Right renal cortex interstitium (tissue), 3 donors: ENCODE measurements around the gene KDM4F. TPM values are rescaled to one million over a fixed set of nuclear protein-coding genes. Genes with fewer than 3 reads are reported as not detected.

ENCODE experiments used
- DNase-seq, 3 donors: peaks; one replicate each; pipeline ENCODE4 v3.0.0-alpha.2; 2013; ENCODE audit warnings: low read depth in 3 of 3, low spot score in 2 of 3
- polyA plus RNA-seq, 3 donors: library from polyadenylated mRNA; unstranded; fragments of 120-200 nt; gene quantifications; one replicate each; pipeline ENCODE4 v1.2.1, GENCODE V29; 2013; ENCODE audit not compliant: insufficient read length in 3 of 3

The KDM4F gene
- polyA plus RNA-seq, 3 donors, result not detected

DNA sequence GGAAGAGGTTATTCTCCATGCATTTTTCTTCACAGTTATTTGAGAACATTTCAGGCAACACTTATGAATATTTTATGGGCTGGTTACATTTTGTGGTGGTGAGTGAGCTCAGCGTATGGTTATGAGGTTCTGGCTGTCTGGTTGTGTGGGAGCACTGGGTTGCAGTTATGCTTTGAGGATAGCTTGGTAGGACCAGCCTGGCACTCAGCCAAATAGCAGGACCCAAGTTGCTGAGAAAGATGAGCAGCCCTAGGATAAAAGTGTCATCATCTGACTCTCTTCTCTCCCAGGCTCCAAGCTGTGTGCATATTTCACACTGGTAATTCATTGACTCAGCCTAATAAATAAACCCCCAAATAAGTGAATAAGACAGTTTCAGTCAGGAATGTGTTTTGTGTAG lies 9.4 kb downstream of the KDM4F start:
- no peak for DNase-seq

- DNase-seq, result no peak
Measured at GRCh38 chr11:95059046-95059445, 9.8 kb downstream of the KDM4F start.

GRCh38 chr11:95065336-95065735 lies 16.1 kb downstream of the KDM4F start:
- DNase-seq, result no peak

DNA sequence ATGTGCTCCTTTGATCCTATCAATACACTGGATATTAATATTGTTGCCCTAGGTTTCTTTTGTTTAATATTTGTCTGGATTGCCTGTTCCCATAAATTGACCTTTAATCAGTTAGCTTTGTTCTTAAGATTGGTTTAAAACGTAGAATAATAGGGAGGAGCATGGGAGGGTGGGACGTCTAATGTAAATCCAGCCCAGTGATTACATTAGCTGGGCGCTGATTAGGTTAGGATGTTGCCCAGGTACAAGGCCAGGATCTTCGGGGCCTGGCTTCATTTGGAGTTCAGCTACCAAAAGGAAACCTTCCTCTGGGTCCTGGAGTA lies 17.5 kb downstream of the KDM4F start, which contains the start of gene SRSF8:
Gene SRSF8 (plus strand): TSS at position 204 of the 323 bp plus-strand sequence. CDS start 308 bp downstream, outside the sequence.
- no peak for DNase-seq

DNA sequence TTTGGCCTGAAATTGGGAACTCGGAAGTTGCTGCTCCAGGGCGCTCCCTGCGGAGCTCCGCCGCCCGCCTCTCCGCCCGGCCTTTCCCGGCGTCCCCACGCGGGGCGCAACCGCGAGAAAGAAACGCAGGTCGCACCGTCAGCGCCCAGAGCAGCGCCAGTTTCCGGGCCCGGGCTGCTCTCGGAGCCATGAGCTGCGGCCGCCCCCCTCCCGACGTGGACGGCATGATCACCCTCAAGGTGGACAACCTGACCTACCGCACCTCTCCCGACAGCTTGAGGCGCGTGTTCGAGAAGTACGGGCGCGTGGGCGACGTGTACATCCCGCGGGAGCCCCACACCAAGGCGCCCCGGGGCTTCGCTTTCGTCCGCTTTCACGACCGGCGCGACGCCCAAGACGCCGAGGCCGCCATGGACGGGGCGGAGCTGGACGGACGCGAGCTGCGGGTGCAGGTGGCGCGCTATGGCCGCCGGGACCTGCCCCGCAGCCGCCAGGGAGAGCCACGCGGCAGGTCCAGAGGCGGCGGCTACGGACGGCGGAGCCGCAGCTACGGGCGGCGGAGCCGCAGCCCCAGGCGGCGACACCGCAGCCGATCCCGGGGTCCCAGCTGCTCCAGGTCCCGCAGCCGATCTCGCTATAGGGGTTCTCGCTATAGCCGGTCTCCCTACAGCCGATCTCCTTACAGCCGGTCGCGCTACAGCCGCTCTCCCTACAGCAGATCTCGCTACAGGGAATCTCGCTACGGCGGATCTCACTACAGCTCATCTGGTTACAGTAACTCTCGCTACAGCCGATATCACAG lies 18.0 kb downstream of the KDM4F start:
- peak; percentile 64 to 66 (median 65) for DNase-seq

- DNase-seq, result no peak
Measured at GRCh38 chr11:95067841-95068219, 18.6 kb downstream of the KDM4F start.

GRCh38 chr11:95068549-95068948 lies 19.3 kb downstream of the KDM4F start:
- peak; percentile 78 to 86 (median 81) for DNase-seq

- DNase-seq, result no peak
Measured at GRCh38 chr11:95070471-95070870, 21.2 kb downstream of the KDM4F start.

GRCh38 chr11:95072948-95073347 lies 23.7 kb downstream of the KDM4F start:
- DNase-seq, result no peak

DNA sequence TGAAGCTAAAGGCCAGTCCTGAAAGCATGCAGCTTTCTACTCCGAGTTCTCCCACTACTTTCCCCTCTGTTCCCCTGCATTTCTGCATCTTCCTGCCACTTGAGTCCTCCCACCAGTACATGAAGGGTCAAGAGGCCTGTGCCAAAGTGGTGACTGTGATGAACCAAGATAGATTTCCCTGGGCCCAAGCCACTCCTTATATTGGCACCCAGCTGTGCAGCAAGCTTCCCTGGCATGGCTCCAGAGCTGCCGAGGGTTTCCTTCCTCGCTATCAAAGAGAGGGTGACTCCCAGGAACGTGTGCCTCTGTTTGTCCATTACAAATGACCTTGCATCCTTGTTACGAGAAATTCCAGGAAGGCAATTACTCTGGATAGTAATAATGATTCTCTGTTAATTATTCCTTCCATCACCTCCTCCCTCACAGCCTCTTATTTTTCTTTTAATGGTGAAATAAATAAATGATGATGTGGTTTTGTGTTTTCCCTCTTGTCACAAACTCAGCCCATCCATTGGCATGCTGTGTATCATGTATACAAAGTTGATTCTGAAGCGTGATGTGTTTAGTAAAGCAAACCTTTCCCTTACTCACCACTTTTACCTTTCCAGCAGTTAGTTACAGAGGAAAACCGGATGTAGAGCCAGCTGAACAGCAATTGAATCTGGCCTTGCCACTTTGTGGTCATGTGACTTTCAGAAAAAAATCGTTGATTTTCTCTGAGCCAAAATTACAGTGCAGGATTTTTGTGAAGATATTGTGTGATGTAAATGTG lies 25.8 kb downstream of the KDM4F start:
- DNase-seq, result no peak

GRCh38 chr11:95076416-95076815 lies 27.2 kb downstream of the KDM4F start:
- no peak for DNase-seq

DNA sequence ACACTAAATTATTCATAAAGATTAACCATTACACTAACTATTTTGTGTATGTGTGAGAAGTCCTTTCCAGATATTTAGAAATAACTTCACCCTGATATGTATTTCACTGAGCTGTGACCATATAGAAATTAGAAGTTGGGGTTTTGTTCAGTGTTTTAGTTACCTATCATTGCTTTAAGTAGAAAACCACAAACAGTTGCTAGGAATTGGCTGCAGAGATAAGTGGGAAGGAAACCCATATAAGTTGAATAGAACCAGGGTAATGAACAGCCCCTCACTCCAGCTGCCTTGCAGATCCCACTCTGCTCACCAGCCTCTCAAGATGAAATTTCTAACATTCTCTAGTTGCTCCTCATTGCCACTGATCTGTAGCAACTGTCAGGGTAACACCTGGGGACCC lies 27.8 kb downstream of the KDM4F start:
- DNase-seq, result no peak

DNA sequence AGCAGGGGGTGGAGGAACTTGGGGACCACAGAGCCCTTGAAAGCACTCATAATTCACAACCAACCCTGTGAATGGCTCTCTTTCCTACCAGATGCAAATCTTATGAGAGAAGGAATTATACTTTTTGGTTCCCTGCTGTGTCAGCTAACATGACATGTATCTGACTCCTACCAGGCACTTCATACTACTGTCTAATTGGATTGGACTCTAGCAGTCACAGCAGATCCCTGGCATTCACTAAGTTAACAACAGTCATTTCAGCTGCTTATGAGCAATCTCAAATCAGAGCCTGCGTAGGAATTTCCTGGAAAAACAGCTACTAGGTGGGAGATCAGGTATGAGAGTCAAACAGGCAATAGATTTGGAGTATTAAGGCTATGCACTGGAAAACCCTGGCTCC lies 29.3 kb downstream of the KDM4F start:
- DNase-seq, result no peak

DNA sequence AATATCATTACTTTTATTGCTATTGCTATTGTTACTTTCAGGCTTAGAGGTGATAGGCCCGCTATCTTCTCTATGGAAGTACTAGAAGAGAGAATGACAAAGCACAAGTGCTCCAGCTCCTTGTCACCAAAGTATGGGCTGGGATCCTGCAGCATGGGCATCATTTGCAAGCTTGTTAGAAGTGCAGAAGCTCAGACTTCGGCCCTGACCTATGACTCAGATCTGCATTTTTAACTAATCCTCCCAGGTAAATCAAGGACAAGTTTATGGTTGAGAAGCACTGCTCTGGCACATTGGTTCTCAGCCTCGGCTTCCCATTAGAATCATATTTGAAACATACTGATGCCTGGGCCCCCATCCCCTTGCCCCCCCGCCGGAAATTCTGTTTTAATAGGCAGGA lies 31.8 kb downstream of the KDM4F start:
- no peak for DNase-seq

- no peak for DNase-seq
Measured at GRCh38 chr11:95081412-95081811, 32.2 kb downstream of the KDM4F start.

- DNase-seq, result no peak
Measured at GRCh38 chr11:95082576-95083001, 33.4 kb downstream of the KDM4F start.

GRCh38 chr11:95084509-95084908 lies 35.3 kb downstream of the KDM4F start:
- no peak for DNase-seq

GRCh38 chr11:95085117-95085816 lies 36.0 kb downstream of the KDM4F start:
- no peak for DNase-seq

GRCh38 chr11:95086151-95086550 lies 36.9 kb downstream of the KDM4F start:
- DNase-seq, result no peak

DNA sequence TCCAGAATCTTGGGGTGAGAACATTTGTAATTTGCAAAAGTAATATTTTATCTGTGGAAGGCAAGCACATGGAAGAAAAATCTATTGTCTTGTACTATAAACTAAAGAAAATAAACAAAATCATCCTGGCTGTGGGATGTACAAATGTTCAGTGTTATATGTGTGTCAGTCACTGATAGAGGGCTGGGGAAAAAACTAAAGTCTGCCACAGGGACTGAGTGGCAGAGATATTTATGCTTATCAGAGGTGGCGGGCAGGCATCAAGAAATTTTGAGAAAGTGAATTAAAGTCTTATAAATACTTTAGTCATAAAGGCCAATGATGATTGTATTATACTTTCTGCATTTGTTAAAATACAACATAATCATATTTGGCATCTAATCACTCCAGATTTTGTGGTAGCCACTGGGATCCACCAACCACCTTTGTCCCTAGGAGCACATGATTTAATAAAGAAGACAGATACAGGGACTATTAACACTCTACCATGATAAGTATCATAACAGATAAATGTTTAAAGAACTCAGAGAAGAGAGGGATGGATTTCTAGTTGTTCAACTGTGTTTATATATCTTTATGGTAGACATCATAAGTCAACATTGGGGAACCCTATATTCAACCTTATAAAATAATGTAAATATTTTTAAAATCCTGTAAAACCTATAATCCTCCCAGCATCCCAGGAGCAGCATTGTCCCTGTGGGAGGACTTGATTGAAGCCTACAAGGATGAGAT lies 37.8 kb downstream of the KDM4F start:
- no peak for DNase-seq
